HPDE6-E6E7 (cell line): Measurements from ENCODE around the gene DFFA.
A peak's percentile ranks its signal among the peaks of the same experiment; 100 is the strongest.
"Not testable (repeated sequence)": the region's sequence is repeated elsewhere in the genome, so short reads cannot be mapped to it uniquely, and the experiment has no call there.

Experiments used
- DNase-seq: peaks from one replicate; pipeline ENCODE4 v3.0.0; 2011; ENCODE audit warnings: missing footprints; ENCODE audit errors: extremely low spot score

The DFFA gene

DNA sequence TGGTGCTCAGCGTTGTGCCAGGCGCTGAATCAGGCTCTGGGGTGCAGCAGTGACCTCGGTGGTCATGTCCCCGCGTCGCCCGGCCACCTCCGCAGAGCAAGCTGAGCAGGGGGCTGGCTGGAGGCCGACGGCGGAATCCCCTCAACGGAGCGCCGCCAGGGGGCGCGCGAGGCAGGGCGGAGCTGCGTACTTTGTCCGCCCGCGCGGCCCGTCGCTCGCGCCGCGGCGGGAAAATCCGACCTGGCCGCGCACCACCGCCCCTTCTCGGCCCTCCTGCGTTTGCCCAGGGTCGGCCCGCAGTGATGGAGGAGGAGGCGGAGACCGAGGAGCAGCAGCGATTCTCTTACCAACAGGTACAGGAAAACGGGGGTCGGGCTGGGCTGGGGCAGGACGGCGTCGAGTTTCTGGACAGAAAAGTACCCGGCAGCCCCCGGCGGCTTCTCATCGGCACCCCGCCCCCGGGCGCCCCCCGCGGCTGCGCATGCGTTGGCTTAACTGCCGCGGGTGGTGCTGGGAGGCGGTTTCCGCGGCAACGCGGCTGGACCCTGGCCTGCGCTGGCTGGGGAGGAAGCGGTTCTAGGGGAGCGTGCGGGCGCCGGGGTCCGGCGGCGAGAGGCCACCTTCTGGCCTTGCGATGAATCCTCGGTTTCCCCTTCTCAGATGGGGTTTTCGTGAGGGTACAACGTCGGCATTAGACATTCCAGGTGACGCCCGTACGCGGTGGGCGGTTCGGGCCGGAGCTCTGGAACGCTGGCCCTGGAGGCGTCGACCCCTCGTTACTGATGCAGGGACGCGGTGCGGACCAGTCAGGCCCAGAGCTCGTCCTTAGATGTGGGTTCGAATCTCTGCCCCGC lies 41.9 kb downstream of the DFFA start, which contains the start of gene CENPS:
TSS of gene CENPS (plus strand) at position 218 of the 854 bp plus-strand sequence. CDS start at position 303, 85 bp downstream.
- peak; percentile 97 for DNase-seq

DNA sequence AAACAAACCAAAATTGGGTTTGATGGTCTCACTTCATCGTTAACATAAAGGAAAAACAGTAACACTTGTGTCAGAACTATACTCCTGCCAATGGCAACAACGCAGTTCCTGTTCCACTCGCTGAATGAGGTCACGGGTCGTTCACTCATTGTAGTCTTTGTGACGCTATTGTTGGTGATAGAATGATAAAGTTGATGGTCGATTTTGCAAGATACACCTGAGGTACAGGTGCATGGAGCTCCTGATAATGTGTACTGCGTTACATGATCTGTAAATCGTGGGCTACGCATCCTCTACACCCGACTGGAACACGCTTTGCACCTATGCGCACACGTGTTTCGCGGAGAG lies 42.5 kb downstream of the DFFA start:
- no peak for DNase-seq

DNA sequence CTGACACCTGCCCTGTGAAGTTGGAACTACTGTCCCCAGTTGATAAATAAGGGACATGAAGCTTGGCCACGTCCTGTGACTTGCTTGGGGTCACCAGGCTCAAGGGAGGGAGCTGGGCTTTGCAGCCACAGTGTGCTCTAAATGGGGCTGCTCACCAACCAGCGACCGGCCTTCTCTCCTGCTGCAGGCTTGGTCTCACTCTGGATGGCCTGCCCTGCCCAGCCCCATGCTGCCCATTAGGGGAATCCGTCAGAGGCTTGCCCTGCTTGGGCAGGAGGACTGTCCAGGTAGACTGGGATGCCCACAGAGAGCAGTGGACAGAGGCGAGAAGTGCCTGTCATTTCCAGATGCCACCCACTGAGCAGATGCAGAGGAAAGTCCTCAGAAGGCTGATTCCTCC lies 43.3 kb downstream of the DFFA start:
- no peak for DNase-seq

DNA sequence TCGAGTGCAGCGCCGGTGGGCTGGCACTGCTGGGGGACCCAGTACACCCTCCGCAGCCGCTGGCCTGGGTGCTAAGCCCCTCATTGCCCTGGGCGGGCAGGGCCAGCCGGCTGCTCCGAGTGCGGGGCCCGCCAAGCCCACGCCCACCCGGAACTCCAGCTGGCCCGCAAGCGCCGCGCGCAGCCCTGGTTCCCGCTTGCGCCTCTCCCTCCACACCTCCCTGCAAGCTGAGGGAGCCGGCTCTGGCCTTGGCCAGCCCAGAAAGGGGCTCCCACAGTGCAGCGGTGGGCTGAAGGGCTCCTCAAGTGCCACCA lies 45.8 kb downstream of the DFFA start:
- DNase-seq, result not testable (repeated sequence)

DNA sequence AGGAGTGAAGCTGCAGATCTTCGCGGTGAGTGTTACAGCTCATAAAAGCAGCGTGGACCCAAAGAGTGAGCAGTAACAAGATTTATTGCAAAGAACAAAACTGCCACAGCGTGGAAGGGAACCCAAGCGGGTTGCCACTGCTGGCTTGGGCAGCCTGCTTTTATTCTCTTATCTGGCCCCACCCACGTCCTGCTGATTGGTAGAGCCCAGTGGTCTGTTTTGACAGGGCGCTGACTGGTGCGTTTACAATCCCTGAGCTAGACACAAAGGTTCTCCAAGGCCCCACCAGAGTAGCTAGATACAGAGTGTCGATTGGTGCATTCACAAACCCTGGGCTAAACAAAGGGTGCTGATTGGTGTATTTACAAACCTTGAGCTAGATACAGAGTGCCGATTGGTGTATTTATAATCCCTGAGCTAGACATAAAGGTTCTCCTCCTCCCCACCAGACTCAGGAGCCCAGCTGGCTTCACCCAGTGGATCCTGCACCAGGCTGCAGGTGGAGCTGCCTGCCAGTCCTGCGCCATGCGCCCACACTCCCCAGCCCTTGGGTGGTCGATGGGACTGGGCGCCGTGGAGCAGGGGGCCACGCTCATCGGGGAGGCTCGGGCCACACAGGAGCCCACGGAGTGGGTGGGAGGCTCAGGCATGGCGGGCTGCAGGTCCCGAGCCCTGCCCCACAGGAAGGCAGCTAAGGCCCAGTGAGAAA lies 46.3 kb downstream of the DFFA start:
- not testable (repeated sequence) for DNase-seq

DNA sequence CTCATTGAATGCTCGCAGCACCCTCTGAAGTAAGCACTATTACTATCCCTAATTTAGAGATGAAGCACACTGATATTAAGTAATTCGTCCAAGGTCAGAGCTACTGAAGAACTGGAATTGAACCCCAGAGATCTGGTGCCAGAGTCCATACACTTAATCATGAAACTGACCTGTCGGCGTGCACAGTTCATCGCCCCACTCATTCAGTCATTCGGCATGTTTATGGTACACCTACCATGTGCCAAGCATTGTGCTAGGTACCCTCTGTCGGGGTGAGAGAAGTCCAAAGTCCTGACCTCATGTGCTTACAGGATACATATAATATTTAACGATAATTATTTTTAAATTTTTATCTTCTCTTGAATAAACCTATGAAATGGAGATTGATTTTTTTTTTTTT lies 47.7 kb downstream of the DFFA start:
- DNase-seq, result no peak

DNA sequence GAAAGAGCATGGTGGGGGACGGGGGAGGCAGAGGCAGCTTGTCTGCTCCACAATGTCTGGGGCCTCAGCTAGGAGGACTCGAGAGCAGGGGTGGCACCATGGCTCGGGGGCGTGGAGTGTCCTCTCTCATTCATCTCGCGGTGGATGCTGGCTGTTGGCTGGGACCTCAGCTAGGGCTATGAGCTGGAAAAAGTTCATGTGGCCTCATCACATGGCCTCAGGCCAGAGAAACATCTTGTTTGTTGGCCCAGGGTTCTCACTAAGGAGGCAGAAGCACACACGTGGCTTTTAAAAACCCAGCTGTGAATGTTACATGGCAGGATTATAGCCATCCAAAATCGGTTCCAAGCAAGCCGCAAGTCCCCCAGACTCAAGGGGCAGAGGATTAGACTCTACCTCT lies 48.3 kb downstream of the DFFA start:
- DNase-seq, result no peak

DNA sequence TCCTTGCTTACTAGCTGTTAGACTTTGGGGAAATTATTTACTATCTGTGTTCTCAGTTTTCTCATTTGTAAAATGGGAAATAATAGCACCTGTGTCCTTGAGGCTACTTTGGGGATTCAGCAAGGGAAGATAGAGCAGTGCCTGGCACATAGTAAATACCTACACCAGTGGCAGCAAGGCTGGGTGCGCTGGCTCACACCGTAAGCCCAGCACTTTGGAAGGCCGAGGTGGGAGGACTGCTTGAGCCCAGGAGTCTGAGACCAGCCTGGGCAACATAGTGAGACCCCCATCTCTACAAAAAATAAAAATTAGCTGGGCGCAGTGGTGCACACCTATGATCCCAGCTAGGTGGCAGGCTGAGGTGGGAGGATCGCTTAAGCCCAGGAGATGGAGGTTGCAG lies 50.7 kb downstream of the DFFA start:
- no peak for DNase-seq

DNA sequence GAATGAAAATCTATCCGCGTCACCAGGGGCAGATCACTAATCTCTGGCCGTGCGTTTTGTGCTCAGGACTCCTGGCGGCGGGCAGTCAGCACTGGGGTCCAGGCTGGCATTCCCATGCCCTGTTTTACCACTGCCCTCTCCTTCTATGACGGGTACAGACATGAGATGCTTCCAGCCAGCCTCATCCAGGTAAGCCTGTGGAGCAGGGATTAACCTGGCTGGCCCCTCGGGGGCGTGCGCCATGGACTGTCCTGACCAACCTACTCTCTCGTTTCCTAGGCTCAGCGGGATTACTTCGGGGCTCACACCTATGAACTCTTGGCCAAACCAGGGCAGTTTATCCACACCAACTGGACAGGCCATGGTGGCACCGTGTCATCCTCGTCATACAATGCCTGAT lies 53.0 kb downstream of the DFFA start:
- DNase-seq, result no peak

DNA sequence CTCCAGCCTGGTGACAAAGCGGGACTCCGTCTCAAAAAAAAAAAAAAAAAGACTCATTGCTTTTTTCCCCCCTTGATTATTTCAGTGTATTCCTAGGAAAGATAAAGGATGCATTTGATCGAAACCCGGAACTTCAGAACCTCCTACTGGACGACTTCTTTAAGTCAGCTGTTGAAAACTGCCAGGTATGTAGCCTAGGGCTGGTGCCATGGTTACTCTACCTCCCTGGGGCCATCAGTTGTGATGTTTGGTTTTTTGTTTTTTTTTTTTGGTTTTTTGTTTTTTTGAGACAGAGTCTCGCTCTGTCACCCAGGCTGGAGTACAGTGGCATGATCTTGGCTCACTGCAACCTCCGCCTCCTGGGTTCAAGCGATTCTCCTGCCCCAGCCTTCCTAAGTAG lies 53.6 kb downstream of the DFFA start:
- DNase-seq, result not testable (repeated sequence)

DNA sequence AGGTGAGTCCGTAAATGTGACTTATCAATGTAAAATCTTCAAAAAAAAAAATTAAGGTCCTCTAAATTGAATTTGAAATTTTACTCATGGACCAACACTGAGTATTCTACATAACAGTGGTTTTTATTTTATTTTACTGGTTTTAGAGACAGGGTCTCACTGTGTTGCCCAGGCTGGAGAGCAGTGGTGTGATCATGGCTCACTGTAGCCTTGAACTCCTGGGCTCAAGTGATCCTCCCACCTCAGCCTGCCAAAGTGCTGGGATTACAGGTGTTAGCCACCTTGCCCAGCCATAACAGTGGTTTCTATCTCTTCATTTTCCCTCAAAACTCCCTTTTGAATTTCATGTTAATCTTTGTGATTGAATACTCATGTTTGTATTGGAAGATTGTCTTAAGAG lies 56.4 kb downstream of the DFFA start:
- not testable (repeated sequence) for DNase-seq

DNA sequence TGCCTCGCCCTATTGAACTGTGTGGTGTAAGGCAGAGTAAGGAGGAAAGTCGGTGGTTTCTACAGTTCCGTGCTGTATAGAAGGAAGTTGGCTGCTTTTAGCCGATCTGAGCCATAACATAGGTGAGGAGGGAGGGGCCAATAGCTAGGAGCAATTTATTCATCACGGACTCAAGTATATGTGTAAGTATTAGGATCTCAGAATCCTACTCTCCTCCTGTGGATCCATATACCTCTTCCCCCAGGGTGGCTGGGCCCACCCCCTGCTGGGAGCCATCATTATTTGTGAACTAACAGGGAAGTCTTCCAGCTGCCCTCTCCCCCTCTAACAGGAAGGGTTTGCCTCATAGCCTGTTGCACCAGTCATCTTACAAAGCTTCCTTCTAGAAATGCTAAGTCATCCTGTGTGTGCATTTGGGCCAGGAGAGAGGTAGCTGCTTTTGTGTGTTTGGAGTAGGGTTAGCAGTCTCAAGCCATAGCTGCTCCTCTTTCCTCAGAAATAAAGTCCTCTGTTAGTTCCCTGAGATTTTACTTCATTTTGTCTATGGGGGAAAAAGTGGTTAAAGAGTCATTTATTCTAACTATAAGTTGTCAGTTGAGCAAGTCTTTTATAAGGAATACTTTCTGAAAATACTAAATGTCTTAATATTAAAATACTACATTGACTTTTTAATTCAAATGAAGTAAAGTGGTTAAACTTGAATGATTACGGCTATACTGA lies 57.0 kb downstream of the DFFA start:
- DNase-seq, result no peak

DNA sequence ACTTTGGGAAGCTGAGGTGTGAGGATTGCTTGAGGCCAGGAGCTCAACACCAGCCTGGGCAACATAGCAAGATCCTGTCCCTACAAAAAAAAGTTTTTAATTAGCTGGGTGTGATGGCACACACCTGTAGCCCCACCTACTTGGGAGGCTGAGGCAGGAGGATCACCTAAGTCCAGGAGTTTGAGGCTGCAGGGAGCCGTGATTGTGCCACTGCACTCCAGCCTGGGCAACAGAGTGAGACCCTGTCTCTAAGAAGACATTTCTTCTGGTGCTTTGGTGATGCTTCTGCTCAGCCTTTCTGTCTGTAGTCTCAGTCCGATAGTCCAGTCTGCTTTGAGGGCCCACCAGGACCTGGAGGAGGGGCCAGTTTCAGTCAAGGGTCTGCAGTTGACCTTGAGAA lies 65.1 kb downstream of the DFFA start:
- DNase-seq, result no peak
